Midbrain (tissue), 1 donor: ENCODE data around the gene ACP5.
"Not testable (repeated sequence)": the region's sequence is repeated elsewhere in the genome, so short reads cannot be mapped to it uniquely, and the experiment has no call there.

ENCODE experiments used
- DNase-seq: peaks from one replicate; lab custom pipeline; 2025; lab: John Stamatoyannopoulos, UW

ACP5 gene

GRCh38 chr19:11577451-11578257 is at the start of gene ACP5:
TSS of gene ACP5 (minus strand) at chr19:11577645. CDS start at chr19:11577317, 328 bp downstream.
- no peak for DNase-seq

GRCh38 chr19:11626252-11626651 is 48.8 kb upstream of the ACP5 start:
- no peak for DNase-seq

- no peak for DNase-seq
These were observed 46.6 kb upstream of the ACP5 start for GRCh38 chr19:11624069-11624463.

- DNase-seq = not testable (repeated sequence)
These were observed 45.0 kb upstream of the ACP5 start for GRCh38 chr19:11622401-11622800.

- DNase-seq = no peak
These were observed 43.1 kb upstream of the ACP5 start for GRCh38 chr19:11620553-11620952.

- DNase-seq = no peak
These were observed 40.0 kb upstream of the ACP5 start for GRCh38 chr19:11617180-11618062.

- DNase-seq = no peak
These were observed 35.5 kb upstream of the ACP5 start for GRCh38 chr19:11612816-11613511.

- no peak for DNase-seq
These were observed 34.3 kb upstream of the ACP5 start for GRCh38 chr19:11611730-11612129.

GRCh38 chr19:11606484-11606883 is 29.0 kb upstream of the ACP5 start:
- no peak for DNase-seq

GRCh38 chr19:11599704-11600103 is 22.3 kb upstream of the ACP5 start:
- DNase-seq = not testable (repeated sequence)

GRCh38 chr19:11598746-11599145 is 21.3 kb upstream of the ACP5 start:
- DNase-seq = no peak

GRCh38 chr19:11598103-11598483 is 20.6 kb upstream of the ACP5 start:
- DNase-seq = no peak

- peak; percentile 97 for DNase-seq
These were observed 20.0 kb upstream of the ACP5 start, which contains the start of gene ZNF627 for GRCh38 chr19:11597202-11598102. TSS of gene ZNF627 (plus strand) at chr19:11597483. CDS start at chr19:11597628, 145 bp downstream.

- no peak for DNase-seq
These were observed 18.7 kb upstream of the ACP5 start for GRCh38 chr19:11596156-11596555.

GRCh38 chr19:11594084-11594483 is 16.6 kb upstream of the ACP5 start:
- DNase-seq = no peak

- DNase-seq = no peak
These were observed 10.7 kb upstream of the ACP5 start for GRCh38 chr19:11587975-11588631.

GRCh38 chr19:11587302-11587974 is 10.0 kb upstream of the ACP5 start:
- DNase-seq = peak; percentile 80

GRCh38 chr19:11586331-11586730 is 8.9 kb upstream of the ACP5 start:
- DNase-seq = no peak

GRCh38 chr19:11581740-11582139 is 4.3 kb upstream of the ACP5 start:
- DNase-seq = no peak

- no peak for DNase-seq
These were observed 2.7 kb upstream of the ACP5 start for GRCh38 chr19:11580116-11580515.
